Measurements from ENCODE around the gene GALNT5.

The GALNT5 gene

GRCh38 chr2:157359628-157360027 is 102.1 kb downstream of the GALNT5 start:
- TF ChIP-seq Cebpa-rat (IDR thresholded peaks at IDR 0.05): no peak
- H3K27me3 ChIP-seq: no peaks in the 10 kb centered on the region
- peaks cover 17% of the 10 kb centered on the region for H3K4me1 ChIP-seq
- no peak overlapping the region for H3K27ac ChIP-seq
- no peaks in the 10 kb centered on the region for H3K36me3 ChIP-seq
- peaks cover 29% of the 10 kb centered on the region for H3K9me3 ChIP-seq
- no peak overlapping the region for H3K4me2 ChIP-seq
- H4K20me1 ChIP-seq: no peaks in the 10 kb centered on the region
- no peak overlapping the region for H3K9ac ChIP-seq
- no peak overlapping the region for H3K4me3 ChIP-seq

- H3K4me3 ChIP-seq: no peak overlapping the region; the same call in 1 of the 2 replicates
- H3K4me2 ChIP-seq: no peak overlapping the region
- peaks cover 20% of the 10 kb centered on the region for H3K4me1 ChIP-seq
- no peaks in the 10 kb centered on the region for H4K20me1 ChIP-seq
- no peaks in the 10 kb centered on the region for H3K27me3 ChIP-seq
- no peak for TF ChIP-seq Cebpa-rat (IDR thresholded peaks at IDR 0.05)
- no peak overlapping the region for H3K27ac ChIP-seq
- H3K36me3 ChIP-seq: no peaks in the 10 kb centered on the region
- H3K9me3 ChIP-seq: peaks cover 29% of the 10 kb centered on the region
- no peak overlapping the region for H3K9ac ChIP-seq
Measured at GRCh38 chr2:157361526-157361925, 104.0 kb downstream of the GALNT5 start.

GRCh38 chr2:157362627-157363026 is 105.1 kb downstream of the GALNT5 start:
- H3K4me3 ChIP-seq: no peak overlapping the region
- no peak for TF ChIP-seq Cebpa-rat (IDR thresholded peaks at IDR 0.05)
- H3K4me1 ChIP-seq: peaks cover 20% of the 10 kb centered on the region
- no peak overlapping the region for H3K9ac ChIP-seq
- H3K9me3 ChIP-seq: peaks cover 29% of the 10 kb centered on the region
- peaks cover 2% of the 10 kb centered on the region; the same call in 1 of the 2 replicates for H3K27me3 ChIP-seq
- H4K20me1 ChIP-seq: no peaks in the 10 kb centered on the region
- H3K36me3 ChIP-seq: no peaks in the 10 kb centered on the region
- no peak overlapping the region for H3K4me2 ChIP-seq
- H3K27ac ChIP-seq: no peak overlapping the region

GRCh38 chr2:157363612-157364101 is 106.2 kb downstream of the GALNT5 start:
- H3K4me3 ChIP-seq: no peak overlapping the region
- peaks cover 29% of the 10 kb centered on the region for H3K9me3 ChIP-seq
- H3K27ac ChIP-seq: no peak overlapping the region
- no peaks in the 10 kb centered on the region for H3K36me3 ChIP-seq
- peaks cover 4% of the 10 kb centered on the region; the same call in 1 of the 2 replicates for H3K27me3 ChIP-seq
- no peak overlapping the region for H3K9ac ChIP-seq
- H3K4me2 ChIP-seq: peak overlapping the region; percentile 45
- TF ChIP-seq Cebpa-rat (IDR thresholded peaks at IDR 0.05): no peak
- H3K4me1 ChIP-seq: peaks cover 20% of the 10 kb centered on the region
- no peaks in the 10 kb centered on the region for H4K20me1 ChIP-seq

Measured in BLaER1 (cell line).